ENCODE measurements around the gene CHKA.

The CHKA gene

GRCh38 chr11:68026391-68027105 is 94.6 kb downstream of the CHKA start:
- intact Hi-C loops (cut with DNase I), result no loop called here
- DNase-seq, result no peak

GRCh38 chr11:68025047-68025446 is 96.1 kb downstream of the CHKA start:
- intact Hi-C loops (cut with DNase I), result no loop called here
- DNase-seq, result no peak

GRCh38 chr11:68024508-68024907 is 96.7 kb downstream of the CHKA start:
- intact Hi-C loops (cut with DNase I), result no loop called here

GRCh38 chr11:68022531-68022930 is 98.7 kb downstream of the CHKA start:
- DNase-seq, result no peak
- intact Hi-C loops (cut with DNase I), result no loop called here

More at GRCh38 chr11:68024508-68024907, 96.7 kb downstream of the CHKA start:
- no peak for DNase-seq

- intact Hi-C loops (cut with DNase I), result no loop called here
- DNase-seq, result peak in 1 of 42 donors; percentile 47
These were observed 99.9 kb downstream of the CHKA start for GRCh38 chr11:68021167-68021787.

GRCh38 chr11:68020575-68020974 is 100.6 kb downstream of the CHKA start:
- DNase-seq, result peak in 1 of 42 donors; percentile 45
- intact Hi-C loops (cut with DNase I), result no loop called here

- no peak for DNase-seq
- intact Hi-C loops (cut with DNase I), result loop anchor here (10.0 kb wide), 1 partner anchor 185 kb away; no protein-coding TSS in a partner anchor
These were observed 101.7 kb downstream of the CHKA start for GRCh38 chr11:68019486-68019885.

- DNase-seq, result no peak
- intact Hi-C loops (cut with DNase I), result loop anchor here (10.0 kb wide), 1 partner anchor 186 kb away; no protein-coding TSS in a partner anchor
These were observed 102.4 kb downstream of the CHKA start for GRCh38 chr11:68018730-68019190.

GRCh38 chr11:68017980-68018729 is 103.0 kb downstream of the CHKA start:
- intact Hi-C loops (cut with DNase I), result loop anchor here (10.0 kb wide), 1 partner anchor 187 kb away; no protein-coding TSS in a partner anchor
- peak in 1 of 42 donors; percentile 38 for DNase-seq

GRCh38 chr11:68016904-68017817 is 104.0 kb downstream of the CHKA start:
- intact Hi-C loops (cut with DNase I), result loop anchor here (10.0 kb wide), 1 partner anchor 188 kb away; no protein-coding TSS in a partner anchor
- peak in 10 of 42 donors; percentile 30 to 68 (median 52) for DNase-seq

- intact Hi-C loops (cut with DNase I), result loop anchor here (10.0 kb wide), 1 partner anchor 188 kb away; no protein-coding TSS in a partner anchor
- no peak for DNase-seq
These were observed 104.9 kb downstream of the CHKA start for GRCh38 chr11:68016161-68016903.

- intact Hi-C loops (cut with DNase I), result loop anchor here (10.0 kb wide), 1 partner anchor 189 kb away; no protein-coding TSS in a partner anchor
- no peak for DNase-seq
These were observed 105.7 kb downstream of the CHKA start for GRCh38 chr11:68015467-68015866.

GRCh38 chr11:68014947-68015447 is 106.2 kb downstream of the CHKA start:
- intact Hi-C loops (cut with DNase I), result loop anchor here (10.0 kb wide), 1 partner anchor 190 kb away; no protein-coding TSS in a partner anchor
- no peak for DNase-seq

- no peak for DNase-seq
- intact Hi-C loops (cut with DNase I), result loop anchor here (10.0 kb wide), 1 partner anchor 190 kb away; no protein-coding TSS in a partner anchor
These were observed 106.8 kb downstream of the CHKA start for GRCh38 chr11:68014157-68014946.

GRCh38 chr11:68013611-68014156 is 107.5 kb downstream of the CHKA start:
- intact Hi-C loops (cut with DNase I), result loop anchor here (10.0 kb wide), 1 partner anchor 191 kb away; no protein-coding TSS in a partner anchor
- DNase-seq, result no peak
